ENCODE results near the gene EXT2.

DNA sequence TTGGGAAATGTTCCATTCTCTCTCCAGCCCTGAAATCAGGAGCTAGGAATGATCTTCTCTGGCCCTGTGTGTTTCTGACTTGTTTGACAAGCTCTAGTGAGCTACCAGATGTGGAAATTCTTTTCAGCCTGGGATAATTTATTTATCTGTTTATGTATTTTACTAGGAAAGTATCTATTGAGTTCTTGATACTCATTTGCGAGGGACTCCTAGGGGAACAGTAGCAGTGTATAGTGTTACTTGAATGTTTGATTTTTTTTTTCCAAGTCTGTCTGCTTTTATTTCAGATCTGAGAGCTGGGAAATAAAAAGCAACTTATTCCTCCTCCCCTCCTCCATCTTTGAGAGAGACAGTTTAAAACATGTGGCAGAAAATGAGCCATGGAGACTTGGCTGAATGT, 122.0 kb downstream of the EXT2 start:
- TF ChIP-seq, protein P1, sequence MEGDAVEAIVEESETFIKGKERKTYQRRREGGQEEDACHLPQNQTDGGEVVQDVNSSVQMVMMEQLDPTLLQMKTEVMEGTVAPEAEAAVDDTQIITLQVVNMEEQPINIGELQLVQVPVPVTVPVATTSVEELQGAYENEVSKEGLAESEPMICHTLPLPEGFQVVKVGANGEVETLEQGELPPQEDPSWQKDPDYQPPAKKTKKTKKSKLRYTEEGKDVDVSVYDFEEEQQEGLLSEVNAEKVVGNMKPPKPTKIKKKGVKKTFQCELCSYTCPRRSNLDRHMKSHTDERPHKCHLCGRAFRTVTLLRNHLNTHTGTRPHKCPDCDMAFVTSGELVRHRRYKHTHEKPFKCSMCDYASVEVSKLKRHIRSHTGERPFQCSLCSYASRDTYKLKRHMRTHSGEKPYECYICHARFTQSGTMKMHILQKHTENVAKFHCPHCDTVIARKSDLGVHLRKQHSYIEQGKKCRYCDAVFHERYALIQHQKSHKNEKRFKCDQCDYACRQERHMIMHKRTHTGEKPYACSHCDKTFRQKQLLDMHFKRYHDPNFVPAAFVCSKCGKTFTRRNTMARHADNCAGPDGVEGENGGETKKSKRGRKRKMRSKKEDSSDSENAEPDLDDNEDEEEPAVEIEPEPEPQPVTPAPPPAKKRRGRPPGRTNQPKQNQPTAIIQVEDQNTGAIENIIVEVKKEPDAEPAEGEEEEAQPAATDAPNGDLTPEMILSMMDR (IDR thresholded peaks at IDR 0.05; ENCODE audit: insufficient read depth, low read length): no peak
- TF ChIP-seq GABPA (IDR thresholded peaks at IDR 0.05; ENCODE audit: low read depth): no peak
- TF ChIP-seq, protein P2, sequence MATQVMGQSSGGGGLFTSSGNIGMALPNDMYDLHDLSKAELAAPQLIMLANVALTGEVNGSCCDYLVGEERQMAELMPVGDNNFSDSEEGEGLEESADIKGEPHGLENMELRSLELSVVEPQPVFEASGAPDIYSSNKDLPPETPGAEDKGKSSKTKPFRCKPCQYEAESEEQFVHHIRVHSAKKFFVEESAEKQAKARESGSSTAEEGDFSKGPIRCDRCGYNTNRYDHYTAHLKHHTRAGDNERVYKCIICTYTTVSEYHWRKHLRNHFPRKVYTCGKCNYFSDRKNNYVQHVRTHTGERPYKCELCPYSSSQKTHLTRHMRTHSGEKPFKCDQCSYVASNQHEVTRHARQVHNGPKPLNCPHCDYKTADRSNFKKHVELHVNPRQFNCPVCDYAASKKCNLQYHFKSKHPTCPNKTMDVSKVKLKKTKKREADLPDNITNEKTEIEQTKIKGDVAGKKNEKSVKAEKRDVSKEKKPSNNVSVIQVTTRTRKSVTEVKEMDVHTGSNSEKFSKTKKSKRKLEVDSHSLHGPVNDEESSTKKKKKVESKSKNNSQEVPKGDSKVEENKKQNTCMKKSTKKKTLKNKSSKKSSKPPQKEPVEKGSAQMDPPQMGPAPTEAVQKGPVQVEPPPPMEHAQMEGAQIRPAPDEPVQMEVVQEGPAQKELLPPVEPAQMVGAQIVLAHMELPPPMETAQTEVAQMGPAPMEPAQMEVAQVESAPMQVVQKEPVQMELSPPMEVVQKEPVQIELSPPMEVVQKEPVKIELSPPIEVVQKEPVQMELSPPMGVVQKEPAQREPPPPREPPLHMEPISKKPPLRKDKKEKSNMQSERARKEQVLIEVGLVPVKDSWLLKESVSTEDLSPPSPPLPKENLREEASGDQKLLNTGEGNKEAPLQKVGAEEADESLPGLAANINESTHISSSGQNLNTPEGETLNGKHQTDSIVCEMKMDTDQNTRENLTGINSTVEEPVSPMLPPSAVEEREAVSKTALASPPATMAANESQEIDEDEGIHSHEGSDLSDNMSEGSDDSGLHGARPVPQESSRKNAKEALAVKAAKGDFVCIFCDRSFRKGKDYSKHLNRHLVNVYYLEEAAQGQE (IDR thresholded peaks at IDR 0.05; ENCODE audit: insufficient replicate concordance, low read depth): no peak

Data from HL-60 (cell line).